ENCODE measurements around the gene FAM107B.

- TF ChIP-seq, protein P1, sequence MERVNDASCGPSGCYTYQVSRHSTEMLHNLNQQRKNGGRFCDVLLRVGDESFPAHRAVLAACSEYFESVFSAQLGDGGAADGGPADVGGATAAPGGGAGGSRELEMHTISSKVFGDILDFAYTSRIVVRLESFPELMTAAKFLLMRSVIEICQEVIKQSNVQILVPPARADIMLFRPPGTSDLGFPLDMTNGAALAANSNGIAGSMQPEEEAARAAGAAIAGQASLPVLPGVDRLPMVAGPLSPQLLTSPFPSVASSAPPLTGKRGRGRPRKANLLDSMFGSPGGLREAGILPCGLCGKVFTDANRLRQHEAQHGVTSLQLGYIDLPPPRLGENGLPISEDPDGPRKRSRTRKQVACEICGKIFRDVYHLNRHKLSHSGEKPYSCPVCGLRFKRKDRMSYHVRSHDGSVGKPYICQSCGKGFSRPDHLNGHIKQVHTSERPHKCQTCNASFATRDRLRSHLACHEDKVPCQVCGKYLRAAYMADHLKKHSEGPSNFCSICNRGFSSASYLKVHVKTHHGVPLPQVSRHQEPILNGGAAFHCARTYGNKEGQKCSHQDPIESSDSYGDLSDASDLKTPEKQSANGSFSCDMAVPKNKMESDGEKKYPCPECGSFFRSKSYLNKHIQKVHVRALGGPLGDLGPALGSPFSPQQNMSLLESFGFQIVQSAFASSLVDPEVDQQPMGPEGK (CRISPR knock-in tag; IDR thresholded peaks at IDR 0.05; ENCODE audit: borderline replicate concordance): no peak
- TF ChIP-seq ZC3H10 (CRISPR knock-in tag; IDR thresholded peaks at IDR 0.05) (no peak), RARB (CRISPR knock-in tag; IDR thresholded peaks at IDR 0.05) (no peak), ARNTL (CRISPR knock-in tag; IDR thresholded peaks at IDR 0.05; ENCODE audit: borderline replicate concordance, low read depth) (no peak)
Observed at GRCh38 chr10:14639637-14640036, 135.1 kb downstream of the FAM107B start.

Measured in SK-N-SH treated with all-trans-retinoic acid at 6 μM for 48 hours (cell line).